Panc1 (cell line): ENCODE results near the gene MEAF6. TPM values are rescaled to one million over a fixed set of nuclear protein-coding genes. Genes with fewer than 3 reads are reported as not detected.
A peak's percentile ranks its signal among the peaks of the same experiment; 100 is the strongest.

Source experiments
- ATAC-seq: fragments of 200-7000 bp; cut with Tn5 transposase; 2 replicates; pipeline ENCODE4 v1.9.1; 2020; ENCODE audit warnings: mild to moderate bottlenecking, moderate library complexity
- BruUV-seq: library from RNA; stranded (reverse); fragments of 400-500 nt; replicated peaks from 2 replicates; lab custom pipeline; 2021; lab: Mats Ljungman, UMichigan
- CTCF ChIA-PET: fragments of 300-600 bp; sonication (Branson Sonifier 250); formaldehyde crosslinking; loops from one replicate; lab custom pipeline; 2022; ENCODE audit warnings: antibody characterized with exemption; lab: Charles Lee
- POLR2A ChIA-PET: fragments of 300-600 bp; sonication (Branson Sonifier 250); formaldehyde crosslinking; loops from one replicate; lab custom pipeline; 2022; ENCODE audit warnings: antibody characterized with exemption; lab: Charles Lee
- DNase-seq: peaks from one replicate; pipeline ENCODE4 v3.0.0-alpha.2; 2010; ENCODE audit warnings: low read depth, low spot score
- H3K27ac ChIP-seq: 2 replicates; pipeline ENCODE4 v1.5.1; 2011; ENCODE audit warnings: mild to moderate bottlenecking, low read length, inconsistent platforms
- H3K27me3 ChIP-seq: fragments of 200-500 bp; sonication (Bioruptor generic); 2 replicates; pipeline ENCODE4 v1.6.0; 2014; ENCODE audit warnings: low read length, inconsistent platforms; ENCODE audit not compliant: control insufficient read depth, insufficient read depth
- H3K36me3 ChIP-seq: fragments of 200-500 bp; sonication (Bioruptor generic); 2 replicates; pipeline ENCODE4 v1.5.1; 2014; ENCODE audit warnings: inconsistent platforms, mild to moderate bottlenecking, low read length, moderate library complexity; ENCODE audit not compliant: control insufficient read depth, insufficient read depth
- H3K4me1 ChIP-seq: 2 replicates; pipeline ENCODE4 v1.5.1; 2011; ENCODE audit warnings: inconsistent platforms, mild to moderate bottlenecking, low read length, moderate library complexity; ENCODE audit not compliant: control insufficient read depth, insufficient read depth
- H3K4me3 ChIP-seq, 2 experiments: 2 replicates each; pipeline ENCODE4 v1.5.1; 2011 to 2012; ENCODE audit warnings: low read depth in 2 of 2, low read length in 2 of 2, mild to moderate bottlenecking in 2 of 2, inconsistent platforms in 1 of 2, moderate library complexity in 1 of 2
- H3K9me3 ChIP-seq: fragments of 200-500 bp; sonication (Bioruptor generic); 2 replicates; pipeline ENCODE4 v1.5.1; 2014; ENCODE audit warnings: low read depth, mild to moderate bottlenecking, inconsistent platforms, low read length, moderate library complexity; ENCODE audit not compliant: control insufficient read depth, insufficient read depth
- POLR2AphosphoS5 ChIP-seq: IDR thresholded peaks from 2 replicates; pipeline ENCODE4 v1.6.1; 2012; ENCODE audit warnings: mild to moderate bottlenecking, low read depth, low read length, moderate library complexity
- SIN3A ChIP-seq: IDR thresholded peaks from 2 replicates; pipeline ENCODE4 v1.6.1; 2012; ENCODE audit warnings: low read depth, mild to moderate bottlenecking, low read length, moderate library complexity, borderline replicate concordance; ENCODE audit not compliant: insufficient read depth
- TCF7L2 ChIP-seq: IDR thresholded peaks from 2 replicates; pipeline ENCODE4 v1.6.1; 2011; ENCODE audit warnings: mild to moderate bottlenecking, low read depth, low read length, inconsistent platforms
- in situ Hi-C: cut with HindIII; loops from 2 replicates; pipeline ENCODE4 v1.10.0; 2016; ENCODE audit warnings: low sequenced_read_pairs, low pct_unique_long_range_greater_than_20kb
- intact Hi-C: fragments of 100-400 bp; cut with micrococcal nuclease; formaldehyde crosslinking; loops from one replicate; pipeline ENCODE4 v1.10.0; 2022; ENCODE audit not compliant: unreplicated experiment
- total RNA-seq: library from RNA; stranded (reverse); gene quantifications from one replicate; pipeline ENCODE4 v1.2.1, GENCODE V29; 2021; ENCODE audit not compliant: unreplicated experiment
- TF ChIP-seq, protein P1 (sequence below): fragments of 450-650 bp; IDR thresholded peaks from 2 replicates; pipeline ENCODE4 v1.5.1; 2017; ENCODE audit warnings: mild to moderate bottlenecking
- TF ChIP-seq, protein P2 (sequence below), 2 experiments: IDR thresholded peaks; 2 replicates each; pipeline ENCODE4 v1.6.1; 2011 to 2012; ENCODE audit warnings: low read depth in 2 of 2, control low read depth in 1 of 2, low read length in 1 of 2, mild to moderate bottlenecking in 1 of 2, moderate library complexity in 1 of 2; ENCODE audit not compliant: insufficient read depth in 1 of 2

The MEAF6 gene
- total RNA-seq, 1 experiment from 2014 or later = 50.0 TPM

DNA sequence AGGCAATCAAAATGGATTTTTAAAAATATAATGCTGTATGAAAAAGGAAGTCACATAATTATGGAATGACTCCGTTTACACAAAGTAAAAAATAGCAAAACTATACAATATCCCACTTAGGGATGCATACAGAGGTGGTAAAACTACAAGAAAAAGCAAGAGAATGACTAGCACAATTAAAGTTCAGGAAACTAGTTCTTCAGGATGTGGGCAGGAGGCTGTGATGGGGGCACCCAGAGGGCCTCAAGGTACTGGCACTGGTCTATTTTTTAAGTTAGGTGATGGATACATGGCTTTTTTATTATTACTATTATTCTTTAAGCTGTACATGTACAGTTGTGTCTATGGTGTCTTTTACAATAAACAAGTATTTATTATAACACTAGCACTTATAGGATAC is 41.6 kb downstream of the MEAF6 start:
- Histone ChIP-seq H3K27me3 (no peaks in the 10 kb centered on the region), H3K27ac (peak overlapping the region; percentile 36; the same call in 1 of the 2 replicates), H3K36me3 (no peaks in the 10 kb centered on the region), H3K4me3 (peak overlapping the region; percentile 74 to 78), H3K4me1 (peaks cover 54% of the 10 kb centered on the region), H3K9me3 (no peaks in the 10 kb centered on the region)
- ATAC-seq = no peak
- ChIA-PET CTCF (interaction anchor here (1.0 kb wide), 1 partner anchor 41 kb away, joined by 7 read pairs; the partner anchor contains the start of gene MEAF6), POLR2A (no interaction called here)
- intact Hi-C loops (no loop called here), in situ Hi-C loops (no loop called here)
- DNase-seq = no peak
- BruUV-seq = TSS peak; percentile 70
- TF ChIP-seq TCF7L2 (no peak), SIN3A (no peak), POLR2AphosphoS5 (no peak)
- TF ChIP-seq, protein P1, sequence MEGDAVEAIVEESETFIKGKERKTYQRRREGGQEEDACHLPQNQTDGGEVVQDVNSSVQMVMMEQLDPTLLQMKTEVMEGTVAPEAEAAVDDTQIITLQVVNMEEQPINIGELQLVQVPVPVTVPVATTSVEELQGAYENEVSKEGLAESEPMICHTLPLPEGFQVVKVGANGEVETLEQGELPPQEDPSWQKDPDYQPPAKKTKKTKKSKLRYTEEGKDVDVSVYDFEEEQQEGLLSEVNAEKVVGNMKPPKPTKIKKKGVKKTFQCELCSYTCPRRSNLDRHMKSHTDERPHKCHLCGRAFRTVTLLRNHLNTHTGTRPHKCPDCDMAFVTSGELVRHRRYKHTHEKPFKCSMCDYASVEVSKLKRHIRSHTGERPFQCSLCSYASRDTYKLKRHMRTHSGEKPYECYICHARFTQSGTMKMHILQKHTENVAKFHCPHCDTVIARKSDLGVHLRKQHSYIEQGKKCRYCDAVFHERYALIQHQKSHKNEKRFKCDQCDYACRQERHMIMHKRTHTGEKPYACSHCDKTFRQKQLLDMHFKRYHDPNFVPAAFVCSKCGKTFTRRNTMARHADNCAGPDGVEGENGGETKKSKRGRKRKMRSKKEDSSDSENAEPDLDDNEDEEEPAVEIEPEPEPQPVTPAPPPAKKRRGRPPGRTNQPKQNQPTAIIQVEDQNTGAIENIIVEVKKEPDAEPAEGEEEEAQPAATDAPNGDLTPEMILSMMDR = no peak
- TF ChIP-seq, protein P2, sequence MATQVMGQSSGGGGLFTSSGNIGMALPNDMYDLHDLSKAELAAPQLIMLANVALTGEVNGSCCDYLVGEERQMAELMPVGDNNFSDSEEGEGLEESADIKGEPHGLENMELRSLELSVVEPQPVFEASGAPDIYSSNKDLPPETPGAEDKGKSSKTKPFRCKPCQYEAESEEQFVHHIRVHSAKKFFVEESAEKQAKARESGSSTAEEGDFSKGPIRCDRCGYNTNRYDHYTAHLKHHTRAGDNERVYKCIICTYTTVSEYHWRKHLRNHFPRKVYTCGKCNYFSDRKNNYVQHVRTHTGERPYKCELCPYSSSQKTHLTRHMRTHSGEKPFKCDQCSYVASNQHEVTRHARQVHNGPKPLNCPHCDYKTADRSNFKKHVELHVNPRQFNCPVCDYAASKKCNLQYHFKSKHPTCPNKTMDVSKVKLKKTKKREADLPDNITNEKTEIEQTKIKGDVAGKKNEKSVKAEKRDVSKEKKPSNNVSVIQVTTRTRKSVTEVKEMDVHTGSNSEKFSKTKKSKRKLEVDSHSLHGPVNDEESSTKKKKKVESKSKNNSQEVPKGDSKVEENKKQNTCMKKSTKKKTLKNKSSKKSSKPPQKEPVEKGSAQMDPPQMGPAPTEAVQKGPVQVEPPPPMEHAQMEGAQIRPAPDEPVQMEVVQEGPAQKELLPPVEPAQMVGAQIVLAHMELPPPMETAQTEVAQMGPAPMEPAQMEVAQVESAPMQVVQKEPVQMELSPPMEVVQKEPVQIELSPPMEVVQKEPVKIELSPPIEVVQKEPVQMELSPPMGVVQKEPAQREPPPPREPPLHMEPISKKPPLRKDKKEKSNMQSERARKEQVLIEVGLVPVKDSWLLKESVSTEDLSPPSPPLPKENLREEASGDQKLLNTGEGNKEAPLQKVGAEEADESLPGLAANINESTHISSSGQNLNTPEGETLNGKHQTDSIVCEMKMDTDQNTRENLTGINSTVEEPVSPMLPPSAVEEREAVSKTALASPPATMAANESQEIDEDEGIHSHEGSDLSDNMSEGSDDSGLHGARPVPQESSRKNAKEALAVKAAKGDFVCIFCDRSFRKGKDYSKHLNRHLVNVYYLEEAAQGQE (IDR thresholded peaks at IDR 0.05; ENCODE audit: insufficient read depth in 1 of 2, low read depth in 2 of 2, low read length in 1 of 2) = no peak

DNA sequence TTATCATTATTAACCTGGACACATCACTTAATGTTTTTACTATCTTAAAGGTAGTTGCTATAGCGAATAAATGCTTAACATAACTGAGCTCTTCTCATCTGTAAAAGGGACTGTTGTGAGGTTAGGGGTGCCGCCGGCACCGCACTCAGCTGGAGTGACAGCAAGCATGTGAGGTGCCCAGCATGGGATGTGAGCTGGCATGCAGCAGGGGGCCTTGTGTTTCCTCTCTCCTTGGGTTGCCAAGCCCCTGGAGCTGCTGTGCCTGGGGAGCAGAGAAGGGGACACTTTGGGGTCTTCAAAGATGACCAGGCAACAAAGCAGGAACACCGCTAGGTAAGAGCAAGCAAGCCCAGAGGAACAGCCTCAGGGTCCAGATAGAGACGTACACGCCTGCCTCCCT is 42.3 kb downstream of the MEAF6 start:
- intact Hi-C loops (no loop called here), in situ Hi-C loops (no loop called here)
- Histone ChIP-seq H3K4me3 (peak overlapping the region in 1 of 2 experiments; percentile 50; a peak in 1 of 4 replicates), H3K4me1 (peaks cover 47% of the 10 kb centered on the region), H3K27me3 (no peaks in the 10 kb centered on the region), H3K36me3 (no peaks in the 10 kb centered on the region), H3K27ac (peak overlapping the region; percentile 89), H3K9me3 (no peaks in the 10 kb centered on the region)
- TF ChIP-seq, protein P1 = no peak
- TF ChIP-seq, protein P2 (IDR thresholded peaks at IDR 0.05; ENCODE audit: insufficient read depth in 1 of 2, low read depth in 2 of 2, low read length in 1 of 2) = no peak
- no peak for TF ChIP-seq SIN3A
- DNase-seq (no peak), ATAC-seq (no peak)
- CTCF ChIA-PET = interaction anchor here (0.7 to 1.7 kb wide), 3 partner anchors 15 to 42 kb away, joined by 3 to 7 read pairs (median 6); partner anchors contain the start of gene MEAF6
- POLR2A ChIA-PET = no interaction called here
- no TSS peak for BruUV-seq
